Activated gamma-delta T cell treated with Interleukin-2 at 50 U/mL for 16 hours (primary cell): ENCODE measurements around the gene GLI3.

Experiments
- DNase-seq: peaks from one replicate; pipeline ENCODE4 v3.0.0-alpha.2; 2020

The GLI3 gene

DNA sequence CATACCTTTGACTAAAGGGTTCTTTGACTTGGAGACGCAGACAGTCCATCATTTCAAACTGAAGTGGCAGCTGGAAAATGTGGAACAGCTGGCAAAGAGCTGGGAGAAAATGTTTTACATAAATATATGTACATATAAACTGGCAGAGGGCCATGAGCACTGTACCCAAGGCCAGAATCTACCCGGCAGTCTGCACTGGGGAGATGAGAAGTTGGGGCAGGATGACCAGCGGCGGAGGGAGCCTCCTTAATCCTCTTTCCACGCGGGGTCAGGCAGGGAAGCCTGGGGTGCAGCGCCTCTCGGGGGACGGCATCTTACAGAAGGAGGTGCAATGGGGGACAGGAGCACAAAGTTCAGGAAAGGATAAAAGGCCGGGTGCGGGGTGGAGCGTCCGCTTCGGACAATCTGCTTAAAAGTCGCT lies 1.3 kb downstream of the GLI3 start:
- DNase-seq: no peak

DNA sequence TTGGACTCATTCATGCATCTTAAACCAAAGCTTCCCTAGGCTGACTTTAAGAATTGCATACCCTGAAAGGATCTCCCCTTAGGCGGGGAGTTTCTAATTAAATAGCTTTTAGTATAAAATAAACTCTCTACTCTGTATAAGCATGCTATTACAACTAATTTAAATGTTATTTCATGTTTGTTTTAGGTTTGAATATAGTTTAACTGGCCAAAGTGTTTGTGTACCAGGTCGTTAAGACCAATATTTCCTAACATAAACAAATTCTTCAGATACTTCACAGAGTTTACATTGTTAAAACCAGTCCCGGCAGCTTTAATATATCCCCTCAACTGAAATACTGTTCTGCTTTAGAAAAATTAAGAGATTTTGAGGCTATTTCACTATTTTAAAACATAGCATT lies 2.3 kb downstream of the GLI3 start:
- no peak for DNase-seq

DNA sequence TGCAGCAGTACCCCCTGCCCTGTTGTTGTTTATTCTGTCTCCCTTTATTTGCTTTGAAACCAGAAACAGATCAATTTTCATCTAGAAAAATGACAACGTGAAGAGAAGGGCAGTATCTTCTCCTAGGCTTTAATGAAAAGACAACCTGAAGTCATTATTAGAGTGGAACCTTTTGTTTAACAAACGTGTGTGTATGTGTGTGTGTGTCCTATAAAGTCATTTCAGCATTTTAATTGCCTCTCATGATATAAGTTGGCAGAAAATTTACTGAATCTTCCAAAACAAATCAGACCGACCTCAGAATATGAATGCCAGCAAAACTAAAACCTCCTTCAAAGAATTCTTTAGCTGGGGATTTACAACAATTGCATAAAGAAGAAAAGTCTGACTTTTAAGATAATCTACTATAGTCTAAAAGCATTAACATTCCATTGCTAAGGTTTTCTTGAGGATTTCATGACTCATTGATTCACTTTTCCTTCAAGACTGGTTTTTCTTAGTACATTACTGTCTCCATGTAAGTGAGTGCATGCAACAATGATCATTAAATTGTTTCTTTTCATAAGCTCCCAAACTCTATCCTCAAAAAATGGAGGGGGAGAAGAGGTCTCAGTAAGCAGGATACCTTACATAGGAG lies 3.2 kb downstream of the GLI3 start:
- DNase-seq: no peak

DNA sequence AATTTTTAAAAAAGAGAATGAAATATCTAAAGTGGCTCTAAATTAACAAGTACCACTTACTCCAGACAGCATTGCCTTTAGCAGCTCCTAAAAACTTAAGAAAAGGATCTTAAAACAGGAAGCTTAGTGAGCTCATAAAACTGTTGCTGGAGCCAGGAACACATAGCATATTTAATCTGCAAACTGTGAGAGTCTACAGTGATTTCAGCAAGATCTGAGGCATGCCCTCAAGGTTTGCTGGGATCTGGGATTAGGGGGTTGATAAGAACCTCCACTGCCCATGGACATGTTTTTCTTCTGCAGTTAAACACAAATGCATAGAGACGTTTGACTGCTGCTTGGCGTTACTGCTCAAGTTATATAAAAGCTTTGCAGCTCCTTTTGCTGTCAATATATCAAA lies 3.8 kb downstream of the GLI3 start:
- no peak for DNase-seq

DNA sequence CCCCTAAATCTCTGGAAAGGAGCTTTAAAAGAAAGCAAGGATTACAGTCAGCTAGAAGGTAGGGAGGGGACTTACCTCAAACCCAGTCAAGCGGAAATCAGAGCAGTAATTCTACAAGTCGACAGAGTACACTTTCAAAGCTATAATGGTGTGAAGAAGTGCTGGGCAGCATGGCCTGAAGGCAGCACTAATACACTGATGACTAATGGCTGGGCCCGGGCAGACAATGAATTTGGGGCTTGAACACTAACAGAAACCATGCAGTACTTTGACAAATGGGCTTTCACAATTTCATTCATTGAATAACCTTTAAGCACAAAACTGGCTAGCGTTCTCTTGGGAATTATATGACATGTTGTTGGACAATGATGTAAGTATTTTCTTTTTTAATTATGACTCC lies 4.7 kb downstream of the GLI3 start:
- DNase-seq: no peak

DNA sequence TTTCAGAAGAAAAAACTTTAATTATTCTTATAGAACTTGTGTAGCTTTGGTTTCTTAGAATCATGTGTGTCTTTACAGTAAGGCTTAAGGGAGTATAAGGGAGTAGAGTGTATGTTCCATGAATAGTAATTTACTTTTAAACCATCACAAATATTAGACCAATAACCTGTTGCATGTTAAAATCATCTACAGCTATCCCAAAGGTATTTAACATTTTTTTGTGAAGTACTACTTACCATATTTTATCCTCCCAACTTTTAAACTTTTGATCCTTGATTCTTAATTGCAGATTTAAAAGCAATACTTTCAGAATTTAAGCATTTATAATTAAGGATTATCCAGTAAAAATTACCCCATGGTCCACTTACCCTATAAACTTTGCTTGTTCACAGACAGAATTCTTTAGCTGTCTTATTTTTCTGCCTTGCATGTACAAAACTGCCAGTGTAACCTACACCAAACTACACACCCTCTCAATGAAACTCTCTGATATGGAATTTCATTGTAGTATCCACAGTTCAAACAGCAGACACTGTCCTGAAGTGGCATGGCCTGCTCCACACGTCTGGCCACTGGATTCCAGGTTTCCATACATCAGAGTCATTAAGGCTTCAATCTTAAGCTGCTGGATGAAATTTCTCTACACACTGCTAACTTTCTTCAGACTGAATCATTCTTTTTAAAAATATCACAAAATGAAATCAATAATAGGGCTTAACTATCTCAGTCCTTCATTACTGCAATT lies 5.8 kb downstream of the GLI3 start:
- no peak for DNase-seq

DNA sequence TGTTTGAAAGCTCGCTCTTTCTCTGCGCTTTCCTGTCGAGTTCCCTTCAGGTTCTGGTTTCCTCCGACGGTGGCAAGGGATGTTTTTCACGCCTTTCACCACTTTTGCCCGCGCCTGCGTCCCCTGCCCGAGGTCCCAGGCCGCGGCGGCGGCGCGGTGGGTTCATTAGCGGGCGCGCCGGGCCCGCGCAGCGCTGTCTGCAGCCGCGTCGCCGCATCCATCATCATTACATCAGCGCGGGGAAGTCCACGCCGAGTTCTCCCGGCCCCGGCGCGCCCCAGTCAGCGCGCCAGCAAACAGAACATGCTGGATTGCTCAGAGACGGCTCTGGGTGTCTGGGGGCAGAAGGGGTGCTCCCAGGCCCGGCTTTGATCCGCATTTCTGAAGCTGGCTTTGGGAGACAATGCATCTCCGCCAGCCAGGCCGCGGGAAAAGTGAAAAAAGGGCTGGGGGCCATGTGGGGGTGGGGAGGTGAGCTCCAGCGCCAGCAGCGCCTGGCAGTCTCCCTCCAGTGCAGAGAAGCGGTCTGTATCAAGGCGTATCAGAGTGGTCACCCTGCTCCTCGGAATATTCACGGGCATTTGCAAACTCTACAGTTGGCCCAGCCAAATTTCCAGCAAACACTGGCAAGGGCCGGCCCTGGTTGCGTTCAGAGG lies 8.9 kb downstream of the GLI3 start:
- no peak for DNase-seq

DNA sequence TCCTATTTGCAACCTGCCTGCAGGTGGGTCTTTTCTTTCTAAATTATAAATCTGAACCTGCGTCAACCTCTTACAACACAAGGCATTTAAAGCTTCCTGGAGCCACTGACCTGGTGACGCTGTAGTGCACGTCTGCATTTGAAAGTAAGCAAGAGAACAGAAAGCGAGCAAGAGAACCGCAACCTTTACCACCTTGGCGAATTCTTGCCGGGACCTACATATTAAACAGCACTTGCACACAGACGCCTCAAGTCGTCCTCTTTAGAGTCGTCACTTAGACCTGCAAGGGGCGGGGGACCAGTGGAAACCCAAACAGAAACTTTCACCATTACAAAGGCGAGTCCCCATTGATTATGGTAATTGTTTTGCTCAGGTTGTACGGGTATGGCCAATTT lies 9.5 kb downstream of the GLI3 start:
- no peak for DNase-seq

DNA sequence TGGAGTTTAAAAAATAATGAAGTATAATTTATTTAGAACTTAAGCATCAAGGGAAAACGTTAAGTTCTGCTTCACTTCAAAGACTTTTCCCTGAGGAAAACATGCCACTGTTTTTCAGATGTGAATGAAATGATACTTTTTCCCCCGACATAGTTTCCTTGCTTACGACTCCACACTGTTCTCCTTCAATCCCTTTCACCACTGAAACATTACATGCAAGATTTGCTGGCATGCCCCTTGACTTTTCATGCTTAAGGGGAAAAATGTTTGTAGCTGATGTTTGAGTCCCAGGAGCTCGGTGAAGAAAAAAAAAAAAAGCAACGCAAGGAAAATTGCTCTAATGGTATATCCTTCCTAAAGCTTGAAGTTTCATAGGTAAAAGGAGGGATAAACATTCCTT lies 10.0 kb downstream of the GLI3 start:
- DNase-seq: no peak

DNA sequence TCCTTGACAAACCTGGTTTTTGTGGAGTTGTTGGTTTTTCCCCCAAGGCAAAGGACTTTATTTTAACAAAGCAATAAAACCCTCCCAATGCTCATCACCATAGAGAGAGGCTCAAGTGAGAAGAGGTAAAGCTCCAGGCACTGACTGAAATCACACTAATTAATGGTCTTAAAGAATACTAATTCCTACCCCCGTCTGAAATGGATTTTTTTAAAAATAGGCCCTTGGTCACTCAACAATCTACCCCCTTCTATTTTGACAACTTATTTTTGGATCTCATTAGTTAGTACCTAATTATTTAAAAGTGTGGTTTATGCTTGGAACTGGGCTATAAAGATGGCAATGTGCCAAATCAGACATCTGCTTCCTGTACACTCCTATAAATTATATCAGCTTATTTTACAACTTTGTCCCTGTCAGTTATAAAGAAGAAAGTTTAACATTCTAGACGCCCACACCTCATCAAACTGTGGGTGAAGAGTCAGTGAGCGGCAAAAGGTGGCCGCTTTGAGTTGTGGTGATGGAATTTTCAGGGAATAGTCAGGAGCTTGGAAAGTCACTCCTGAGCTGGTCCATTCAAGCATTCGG lies 10.6 kb downstream of the GLI3 start:
- DNase-seq: no peak

DNA sequence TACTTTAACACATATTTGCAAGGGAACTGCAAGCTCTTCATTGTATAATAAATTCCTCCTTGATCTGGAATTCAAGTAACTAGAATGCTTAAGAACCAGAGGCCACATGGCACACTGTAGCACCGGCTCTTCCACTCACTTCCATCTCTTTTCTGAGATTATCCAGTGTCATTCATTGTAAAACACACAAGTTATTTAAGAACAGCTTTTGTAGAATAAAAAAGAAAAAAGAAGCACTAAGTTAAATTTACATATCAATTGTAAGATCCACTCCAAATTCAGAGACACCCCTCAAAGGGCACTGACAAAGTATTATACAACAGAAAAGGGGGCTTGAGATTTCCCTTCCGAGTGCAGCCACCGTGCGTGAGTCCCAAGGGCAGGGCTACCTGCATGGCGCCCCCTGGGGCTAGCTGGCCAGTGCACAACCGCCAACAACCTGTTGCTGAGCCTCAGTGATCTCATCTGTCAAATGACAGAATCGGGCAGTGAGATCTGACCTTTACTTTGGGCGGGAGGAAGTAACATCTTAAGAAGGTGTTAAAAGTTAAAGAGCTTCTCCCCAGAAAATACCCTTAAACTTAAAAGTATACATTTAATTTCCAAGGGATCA lies 12.5 kb downstream of the GLI3 start:
- no peak for DNase-seq

DNA sequence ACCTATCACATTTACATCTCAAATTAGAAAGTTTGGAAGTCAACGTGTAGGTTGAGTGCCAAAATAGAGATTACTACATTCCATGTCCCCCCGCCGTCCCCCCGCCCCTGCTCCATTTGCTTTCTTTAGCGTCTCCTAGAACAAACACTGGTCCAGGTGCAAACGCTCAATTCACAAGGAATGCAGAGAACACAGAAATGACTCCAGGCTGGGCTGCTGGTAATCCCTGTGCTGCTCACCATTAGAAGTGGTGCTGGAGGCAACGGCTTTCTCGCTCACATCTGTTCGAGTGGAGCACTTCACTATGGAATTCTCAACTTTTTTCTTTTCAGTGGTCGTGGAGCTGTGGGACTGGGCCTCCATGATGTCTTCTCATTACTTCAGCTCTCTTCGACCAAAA lies 14.1 kb downstream of the GLI3 start:
- no peak for DNase-seq

DNA sequence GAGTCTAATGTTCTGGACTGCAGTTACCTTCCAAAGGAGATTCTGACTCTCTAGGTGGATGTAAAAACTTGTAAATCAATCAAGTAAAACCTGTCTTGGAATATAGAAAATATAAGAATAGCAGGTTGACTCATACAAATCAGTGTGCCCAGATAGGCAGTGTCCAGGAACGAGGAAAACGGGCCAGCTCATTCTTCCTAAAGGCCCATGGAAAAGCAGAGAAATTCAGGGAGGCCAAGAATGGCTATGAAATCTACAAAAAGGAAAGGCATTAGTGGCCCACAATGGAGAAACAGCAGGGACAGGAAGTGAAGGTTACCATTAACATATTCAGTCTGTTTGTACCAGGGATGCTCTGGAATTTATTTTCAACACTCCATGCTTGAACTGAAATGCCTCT lies 14.9 kb downstream of the GLI3 start:
- no peak for DNase-seq

DNA sequence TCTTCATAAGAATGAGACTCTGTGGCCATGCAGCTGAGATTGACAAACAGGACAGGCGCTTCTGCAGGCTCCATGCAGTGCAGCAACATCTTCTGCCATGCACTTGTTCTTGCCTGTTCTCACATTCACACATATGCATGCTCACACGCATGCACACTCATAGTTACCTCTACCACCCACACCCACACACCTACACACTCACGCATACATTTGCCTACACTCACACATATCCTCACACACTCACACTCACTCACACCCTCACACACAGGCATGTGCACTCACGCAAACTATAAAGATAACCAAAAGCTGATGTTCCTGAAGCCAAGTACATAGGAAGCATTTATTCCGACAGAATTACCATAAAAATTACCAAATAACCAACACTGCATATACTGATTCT lies 15.7 kb downstream of the GLI3 start:
- DNase-seq: no peak

DNA sequence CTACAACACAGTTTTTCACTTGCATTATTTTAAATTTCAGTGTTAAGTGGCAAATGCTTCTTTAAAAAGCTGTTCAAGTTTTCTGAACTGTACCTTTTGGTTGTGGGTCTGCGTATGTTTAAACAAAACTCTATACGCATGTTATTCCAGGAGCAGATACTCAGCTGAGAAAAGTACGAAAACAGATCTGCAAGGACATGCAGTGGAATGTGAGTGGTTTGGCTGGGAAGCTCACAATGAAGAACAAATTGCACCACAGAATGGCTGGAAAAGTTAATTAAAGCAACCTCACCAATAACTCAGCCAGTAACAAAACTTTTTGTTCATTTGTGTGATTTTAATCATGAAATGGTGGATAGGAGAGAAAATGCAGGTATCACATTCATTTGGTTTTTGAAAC lies 17.6 kb downstream of the GLI3 start:
- no peak for DNase-seq

DNA sequence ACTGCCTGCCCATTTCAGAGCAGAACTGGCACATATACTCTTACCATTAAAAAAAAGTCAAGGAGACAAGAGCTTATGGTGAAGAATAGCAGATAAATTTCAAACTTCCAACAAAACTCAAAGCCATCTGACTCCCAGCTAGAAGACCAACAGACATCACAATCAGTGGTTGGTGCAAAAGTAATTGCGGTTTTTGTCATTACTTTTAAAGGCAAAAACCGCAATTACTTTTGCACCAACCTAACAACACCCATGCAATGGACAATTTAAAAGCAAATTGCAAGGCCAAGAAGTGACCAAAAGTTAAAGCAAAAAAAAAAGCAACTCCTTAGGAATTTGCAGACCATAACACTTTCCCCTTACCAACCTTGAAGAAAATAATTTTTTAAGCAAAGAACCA lies 18.8 kb downstream of the GLI3 start:
- DNase-seq: no peak

DNA sequence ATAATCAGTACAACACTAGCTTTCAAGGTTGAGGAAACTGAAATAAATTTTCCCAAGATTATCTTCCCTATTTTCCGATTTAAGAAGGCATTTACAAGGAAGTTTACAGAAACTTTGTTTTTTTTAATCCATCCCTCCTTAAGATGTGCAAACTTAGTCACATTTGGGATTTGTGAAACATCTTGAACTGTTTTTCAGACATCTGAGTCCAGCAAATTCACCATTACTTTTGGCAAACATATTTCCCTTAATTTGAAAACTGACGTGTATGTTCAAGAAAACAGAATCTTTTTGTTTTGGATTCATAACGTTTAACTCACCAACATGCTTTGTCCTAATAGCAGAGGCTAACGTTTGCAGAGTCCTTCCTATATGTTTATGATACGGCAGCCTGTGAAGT lies 19.5 kb downstream of the GLI3 start:
- DNase-seq: no peak

DNA sequence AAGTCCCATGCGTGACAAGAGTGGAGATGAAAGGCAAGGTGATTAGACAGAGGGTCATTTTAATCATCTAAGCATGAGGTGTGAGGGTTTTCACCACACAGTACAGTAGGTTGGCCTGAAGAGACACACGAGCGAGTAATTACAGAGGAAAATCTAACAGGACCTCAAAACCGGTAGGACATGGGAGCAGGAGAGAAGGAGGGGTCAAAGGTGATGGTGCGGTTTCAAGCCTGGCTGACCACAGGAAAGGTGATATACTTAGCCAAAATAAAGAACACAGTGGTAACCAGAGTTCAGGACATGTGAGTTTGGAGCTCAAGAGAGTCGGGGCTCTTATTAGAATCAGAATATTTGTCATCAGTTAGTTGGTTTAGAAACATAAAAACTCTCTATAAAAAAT lies 20.0 kb downstream of the GLI3 start:
- DNase-seq: no peak

DNA sequence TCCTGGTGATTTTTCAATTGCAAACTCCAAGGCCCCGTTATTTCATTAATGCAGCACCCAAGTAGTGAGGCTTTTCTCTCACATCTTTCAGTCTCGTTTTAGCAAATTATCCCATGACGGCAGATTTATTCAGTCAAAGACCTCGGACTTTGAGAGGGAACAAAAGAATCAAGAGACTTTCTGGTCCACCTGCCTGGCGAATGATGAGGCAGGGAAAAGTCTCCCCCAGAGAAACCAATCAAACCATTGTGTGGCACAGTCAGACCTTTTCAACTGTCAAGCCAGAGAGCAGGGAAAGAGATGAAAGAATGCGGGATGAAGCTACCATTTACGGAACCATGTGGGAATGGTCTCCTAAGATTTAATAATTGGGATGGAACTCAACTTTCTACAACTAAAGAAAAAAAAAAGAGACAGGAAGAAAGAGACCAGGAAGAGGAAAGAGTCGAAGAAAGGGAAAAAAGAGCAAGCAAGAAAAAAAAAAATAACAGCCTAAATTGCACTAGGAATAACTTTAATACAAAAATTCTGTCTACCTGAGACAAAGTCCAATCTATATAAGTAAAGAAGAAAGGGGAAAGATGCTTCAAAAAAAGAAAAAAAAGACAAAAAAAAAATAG lies 22.8 kb downstream of the GLI3 start:
- DNase-seq: no peak

DNA sequence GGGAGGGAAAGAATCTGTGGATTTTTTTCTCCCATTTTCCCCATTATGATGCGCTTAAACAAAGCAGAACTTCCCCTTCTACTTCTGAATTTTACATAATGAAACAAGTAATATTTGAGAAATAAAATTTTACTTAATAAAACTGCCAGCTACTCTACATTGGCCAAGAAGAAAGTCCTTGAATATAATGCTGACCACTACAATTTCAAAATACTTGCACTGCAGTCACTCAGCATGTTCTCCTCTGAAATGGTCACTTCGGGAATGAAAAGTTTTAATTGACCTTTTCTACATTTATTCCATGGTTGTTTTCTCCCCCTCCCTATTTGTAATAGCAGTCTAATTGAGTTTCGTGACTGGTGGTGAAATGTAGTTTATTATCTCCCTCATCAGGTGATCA lies 23.9 kb downstream of the GLI3 start:
- DNase-seq: no peak

DNA sequence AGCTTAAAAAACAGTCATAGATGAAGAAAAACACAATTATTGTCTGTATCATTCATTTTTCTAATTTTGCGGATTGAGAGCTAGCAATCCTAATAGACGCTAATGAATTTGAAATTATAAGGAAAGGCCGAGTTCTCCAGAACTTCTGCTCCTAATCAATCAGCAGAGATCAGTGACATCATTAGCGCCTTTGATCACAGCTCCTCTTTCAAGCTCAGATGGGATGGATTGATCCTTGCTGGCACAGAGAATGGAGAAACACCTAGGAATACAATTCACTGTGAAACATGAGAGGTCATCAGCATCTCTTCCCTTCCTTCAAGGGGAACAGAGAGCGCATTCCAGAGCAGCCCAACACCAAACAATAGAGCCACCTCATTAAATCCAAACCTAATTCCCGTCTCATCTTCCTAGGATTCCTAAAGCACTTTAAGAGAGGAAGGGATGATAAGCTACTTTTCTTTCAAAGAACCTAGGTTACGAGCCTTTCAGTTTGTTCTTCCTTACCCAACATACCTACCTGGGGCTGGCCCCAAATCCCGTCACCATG lies 24.4 kb downstream of the GLI3 start:
- DNase-seq: no peak

DNA sequence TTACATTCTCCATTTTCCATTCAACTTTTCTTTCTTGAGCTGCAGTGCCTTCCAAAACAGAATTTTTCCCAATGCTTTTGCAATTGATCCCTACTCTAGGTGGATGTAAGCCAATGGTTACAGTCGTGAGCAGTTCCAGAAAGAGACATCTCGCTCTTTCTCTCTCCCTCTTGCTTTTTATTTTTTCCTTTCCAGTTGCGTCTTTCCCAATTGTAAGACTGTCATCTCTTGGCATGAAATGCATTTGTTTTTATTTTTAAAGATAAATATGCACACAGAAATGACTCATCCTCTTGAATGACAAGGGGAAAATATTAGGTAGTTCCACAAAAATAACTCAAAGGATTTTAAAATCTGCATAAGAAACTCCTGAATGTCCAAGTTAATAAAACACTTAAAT lies 25.1 kb downstream of the GLI3 start:
- DNase-seq: no peak

DNA sequence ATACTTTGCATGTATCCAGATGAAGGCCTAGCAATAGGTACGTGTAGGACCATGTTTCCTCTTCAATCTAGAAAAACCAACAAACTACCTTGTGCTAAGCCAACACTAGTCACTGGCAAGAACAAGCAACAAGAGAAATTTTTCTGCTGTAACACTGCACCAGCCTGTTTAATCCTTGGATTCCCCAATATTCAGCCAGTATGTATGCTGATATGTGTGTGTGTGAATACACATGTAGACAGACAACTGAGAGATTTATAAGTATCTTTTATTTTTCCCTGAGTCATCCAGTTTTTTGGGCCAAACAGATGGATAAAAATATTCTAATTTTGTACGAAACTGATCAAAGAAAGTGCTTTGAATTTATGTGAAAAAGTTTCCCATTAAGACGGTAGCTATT lies 26.2 kb downstream of the GLI3 start:
- no peak for DNase-seq
